Epithelial cell of proximal tubule (primary cell): ENCODE data around the gene XIAP. TPM values are rescaled to one million over a fixed set of nuclear protein-coding genes. Genes with fewer than 3 reads are reported as not detected.
A peak's percentile ranks its signal among the peaks of the same experiment; 100 is the strongest.
"Not testable (repeated sequence)": the region's sequence is repeated elsewhere in the genome, so short reads cannot be mapped to it uniquely, and the experiment has no call there.

Source experiments
- DNase-seq: peaks from one replicate; pipeline ENCODE4 v3.0.0-alpha.2; 2011; ENCODE audit warnings: low read depth
- H3K4me3 ChIP-seq: 2 replicates; pipeline ENCODE4 v1.5.1; 2011; ENCODE audit warnings: low read depth, mild to moderate bottlenecking, low read length
- total RNA-seq: library from RNA; depleted of rRNA; stranded (reverse); fragments of >200 nt; gene quantifications from 2 replicates; pipeline ENCODE4 v1.2.3, GENCODE V29; 2015
- TF ChIP-seq, protein P1 (sequence below): conservative IDR thresholded peaks from 2 replicates; pipeline ENCODE4 v1.5.1; 2012; ENCODE audit warnings: low read depth, mild to moderate bottlenecking, low read length

XIAP gene
- total RNA-seq, 1 donor from 2014 or later, result 21.9 TPM

DNA sequence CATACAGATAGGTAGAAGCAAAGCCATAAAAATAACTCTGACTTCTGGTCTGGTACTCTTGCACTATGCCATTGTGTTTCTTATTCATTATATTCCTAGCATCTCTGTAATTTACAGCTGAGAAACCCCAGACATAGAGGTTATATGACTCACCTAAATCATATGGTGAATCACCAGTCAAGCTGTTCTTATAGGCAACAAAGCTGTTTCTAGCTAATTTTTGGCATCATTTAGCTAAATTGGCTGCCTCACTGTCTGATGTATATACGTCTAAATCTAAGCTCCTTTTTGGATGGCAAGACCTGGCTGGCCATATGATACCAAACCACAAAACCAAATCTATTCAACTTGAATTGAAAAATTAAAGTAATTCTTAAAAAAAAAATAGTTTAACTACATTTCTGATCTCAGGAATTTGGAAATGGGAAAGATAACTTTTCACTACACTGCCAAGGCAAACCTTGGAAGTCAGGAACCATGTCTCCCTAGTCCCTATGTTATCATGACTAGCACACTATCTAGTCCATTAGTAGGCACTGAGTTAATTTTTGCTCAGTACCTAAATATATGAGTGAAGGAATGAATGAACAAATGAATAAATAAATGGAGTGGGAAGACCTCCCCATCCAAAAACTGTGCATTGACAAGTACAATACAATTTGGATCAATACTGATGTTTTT is 60.4 kb downstream of the XIAP start:
- TF ChIP-seq, protein P1, sequence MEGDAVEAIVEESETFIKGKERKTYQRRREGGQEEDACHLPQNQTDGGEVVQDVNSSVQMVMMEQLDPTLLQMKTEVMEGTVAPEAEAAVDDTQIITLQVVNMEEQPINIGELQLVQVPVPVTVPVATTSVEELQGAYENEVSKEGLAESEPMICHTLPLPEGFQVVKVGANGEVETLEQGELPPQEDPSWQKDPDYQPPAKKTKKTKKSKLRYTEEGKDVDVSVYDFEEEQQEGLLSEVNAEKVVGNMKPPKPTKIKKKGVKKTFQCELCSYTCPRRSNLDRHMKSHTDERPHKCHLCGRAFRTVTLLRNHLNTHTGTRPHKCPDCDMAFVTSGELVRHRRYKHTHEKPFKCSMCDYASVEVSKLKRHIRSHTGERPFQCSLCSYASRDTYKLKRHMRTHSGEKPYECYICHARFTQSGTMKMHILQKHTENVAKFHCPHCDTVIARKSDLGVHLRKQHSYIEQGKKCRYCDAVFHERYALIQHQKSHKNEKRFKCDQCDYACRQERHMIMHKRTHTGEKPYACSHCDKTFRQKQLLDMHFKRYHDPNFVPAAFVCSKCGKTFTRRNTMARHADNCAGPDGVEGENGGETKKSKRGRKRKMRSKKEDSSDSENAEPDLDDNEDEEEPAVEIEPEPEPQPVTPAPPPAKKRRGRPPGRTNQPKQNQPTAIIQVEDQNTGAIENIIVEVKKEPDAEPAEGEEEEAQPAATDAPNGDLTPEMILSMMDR, result no peak
- no peak for DNase-seq

DNA sequence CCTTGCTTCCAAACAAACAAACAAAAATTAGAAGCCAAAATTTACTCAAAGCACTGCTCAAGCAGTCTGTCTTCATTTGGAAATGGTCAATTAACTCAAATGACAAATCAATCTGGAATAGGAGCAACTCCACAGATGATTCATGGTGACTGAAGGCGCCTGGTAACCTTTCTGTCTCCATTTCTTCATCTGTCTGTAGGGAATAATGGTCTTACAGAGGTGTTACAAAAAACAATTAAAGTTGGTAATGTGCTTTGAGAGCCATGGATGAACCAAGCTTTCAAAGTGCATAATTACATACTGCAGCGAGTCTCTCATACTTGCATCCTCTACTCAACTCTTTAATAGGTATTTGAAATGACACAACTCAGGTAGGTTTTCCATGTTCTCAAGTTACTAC is 63.4 kb downstream of the XIAP start:
- no peak for DNase-seq
- TF ChIP-seq, protein P1, result no peak
- H3K4me3 ChIP-seq, result no peak overlapping the region

More for the DNA sequence above, 60.4 kb downstream of the XIAP start:
- no peak overlapping the region for H3K4me3 ChIP-seq

DNA sequence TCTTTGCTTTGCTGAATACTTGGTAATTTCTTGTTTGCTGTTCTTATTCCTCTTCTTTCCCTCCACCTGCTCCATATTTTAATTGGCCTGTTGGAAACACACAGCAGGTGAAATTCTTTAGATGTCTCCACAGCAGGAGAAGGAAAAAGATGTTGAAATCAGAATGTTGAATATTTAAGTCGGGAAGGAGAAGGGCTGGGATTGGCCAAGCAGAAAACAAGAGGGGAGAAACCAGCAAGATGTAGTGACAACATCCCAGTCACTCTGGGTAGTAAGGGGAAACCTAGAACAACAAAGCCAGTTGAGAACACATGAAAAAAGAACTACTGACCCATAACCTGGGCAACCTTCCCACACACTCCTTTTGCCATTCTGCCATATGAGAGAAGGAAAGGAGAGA is 64.3 kb downstream of the XIAP start:
- DNase-seq, result peak; percentile 47
- no peak overlapping the region for H3K4me3 ChIP-seq
- TF ChIP-seq, protein P1, result no peak

DNA sequence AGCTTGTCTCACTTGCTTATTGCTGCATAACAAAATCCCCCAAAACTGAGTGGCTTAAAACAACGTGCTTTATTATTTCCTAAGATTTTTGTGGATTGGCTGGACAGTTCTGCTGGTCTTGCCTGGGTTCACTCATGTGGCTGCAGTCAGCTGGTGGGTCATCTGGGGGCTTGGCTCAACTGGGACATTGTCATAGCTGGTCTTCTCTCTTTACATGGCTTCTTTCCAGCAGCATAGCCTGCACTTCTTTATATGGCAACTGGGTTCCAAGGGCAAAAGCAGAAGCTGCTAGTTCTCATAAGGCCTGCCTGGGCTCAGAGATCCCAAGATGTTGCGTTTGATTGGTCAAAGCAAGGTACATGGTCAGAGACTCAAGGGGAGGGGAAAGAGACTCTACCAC is 68.0 kb downstream of the XIAP start:
- no peak overlapping the region for H3K4me3 ChIP-seq
- no peak for DNase-seq
- TF ChIP-seq, protein P1, result no peak

DNA sequence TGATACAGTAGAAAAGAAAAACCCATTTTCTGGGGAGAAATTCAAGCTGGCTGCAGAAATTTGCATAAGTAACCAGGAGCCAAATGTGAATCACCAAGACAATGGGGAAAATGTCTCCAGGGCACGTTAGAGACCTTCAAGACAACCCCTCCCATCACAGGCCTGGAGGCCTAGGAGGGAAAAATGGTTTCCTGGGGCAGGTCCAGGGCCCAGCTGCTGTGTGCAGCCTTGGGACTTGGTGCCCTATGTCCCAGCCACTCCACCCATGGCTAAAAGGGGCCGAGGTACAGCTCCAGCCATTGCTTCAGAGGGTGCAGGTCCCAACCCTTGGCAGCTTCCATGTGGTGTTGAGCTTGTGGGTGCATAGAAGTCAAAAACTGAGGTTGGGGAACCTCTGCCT is 72.2 kb downstream of the XIAP start:
- H3K4me3 ChIP-seq, DNase-seq: not testable (repeated sequence)

DNA sequence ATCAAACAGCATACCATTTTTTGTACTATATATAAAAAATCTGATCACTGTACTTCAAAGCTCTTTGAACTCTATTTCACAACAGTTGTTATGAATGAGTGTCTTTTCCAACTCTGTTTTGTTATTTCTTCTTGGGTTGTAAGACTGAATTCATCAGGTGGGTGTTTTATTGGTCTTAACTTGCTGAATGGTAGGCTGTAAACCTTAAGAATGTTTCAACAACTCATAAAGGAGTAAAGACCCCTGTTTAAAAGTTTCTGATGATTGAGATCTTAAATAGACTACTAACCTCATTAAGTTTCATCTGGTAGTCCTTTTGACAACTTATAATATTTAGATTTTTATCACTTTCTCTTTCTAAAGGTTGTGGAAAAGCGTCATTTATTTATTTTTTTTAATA is 83.2 kb downstream of the XIAP start:
- no peak overlapping the region for H3K4me3 ChIP-seq
- TF ChIP-seq, protein P1, result no peak
- DNase-seq, result no peak

DNA sequence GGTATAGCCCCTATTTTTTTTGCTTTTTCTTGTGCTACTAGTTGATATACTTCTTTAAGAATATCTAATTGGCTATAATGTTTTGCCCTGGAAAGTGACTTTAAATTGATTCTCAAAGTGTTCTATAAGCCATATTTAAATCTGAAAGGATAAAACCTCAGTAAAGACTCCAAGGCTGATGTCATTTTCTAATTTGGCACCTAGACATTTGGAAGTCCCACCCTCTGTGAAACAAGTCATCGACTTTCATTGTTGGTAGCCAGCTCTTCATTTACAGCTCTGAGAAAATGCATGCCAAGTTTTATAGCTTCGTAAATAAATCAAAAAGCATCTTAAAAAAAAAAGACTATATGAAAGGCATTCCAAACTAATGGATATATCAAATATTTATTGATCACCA is 83.6 kb downstream of the XIAP start:
- H3K4me3 ChIP-seq, result no peak overlapping the region
- TF ChIP-seq, protein P1, result no peak
- DNase-seq, result no peak
